Measurements from ENCODE around the gene MRPL47.

The MRPL47 gene

DNA sequence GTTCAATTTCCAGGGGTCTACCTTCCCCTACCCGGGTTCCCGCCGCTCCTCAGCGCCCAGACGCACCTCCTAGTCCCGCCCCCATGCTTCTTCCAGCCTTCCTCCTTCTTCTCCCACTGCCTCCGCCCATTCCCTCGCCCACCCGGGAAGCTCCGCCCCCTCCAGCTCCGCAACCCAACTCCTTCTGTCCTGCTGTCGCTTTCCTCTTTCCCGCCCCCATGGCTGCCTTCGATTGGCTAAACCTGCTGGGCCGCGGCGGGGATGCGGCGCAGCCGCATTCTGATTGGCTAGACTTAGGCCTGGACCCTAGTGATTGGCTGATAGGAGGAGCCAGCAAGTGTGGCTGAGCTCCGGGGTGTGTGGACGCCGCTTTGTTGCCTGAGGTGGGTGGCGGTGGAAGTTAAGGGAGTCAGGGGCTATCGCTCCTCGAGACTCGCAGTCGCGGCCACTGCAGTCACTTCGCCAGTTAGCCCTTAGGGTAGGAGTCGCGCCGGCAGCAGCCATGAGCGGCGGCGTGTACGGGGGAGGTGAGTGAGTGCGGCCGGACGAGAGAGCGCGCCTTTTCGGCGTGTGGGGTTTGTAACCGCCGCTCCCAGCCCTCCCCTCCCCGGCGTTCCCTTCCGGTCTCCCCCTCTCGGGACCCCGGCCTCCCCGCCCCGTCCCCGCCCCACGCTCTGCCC is 41.7 kb downstream of the MRPL47 start, which contains the start of gene ACTL6A:
Gene ACTL6A, plus strand, starts transcription at position 336 of the 680 bp plus-strand sequence. Its CDS starts 167 bp downstream, at position 503.
- TF ChIP-seq SPI1 (IDR thresholded peaks at IDR 0.05; ENCODE audit: borderline replicate concordance, low read depth) (peak; percentile 33; the same call in 1 of the 2 replicates), POLR2AphosphoS5 (IDR thresholded peaks at IDR 0.05; ENCODE audit: low read depth) (peak; percentile 96), GABPA (IDR thresholded peaks at IDR 0.05; ENCODE audit: low read depth) (no peak)
- TF ChIP-seq, protein P1, sequence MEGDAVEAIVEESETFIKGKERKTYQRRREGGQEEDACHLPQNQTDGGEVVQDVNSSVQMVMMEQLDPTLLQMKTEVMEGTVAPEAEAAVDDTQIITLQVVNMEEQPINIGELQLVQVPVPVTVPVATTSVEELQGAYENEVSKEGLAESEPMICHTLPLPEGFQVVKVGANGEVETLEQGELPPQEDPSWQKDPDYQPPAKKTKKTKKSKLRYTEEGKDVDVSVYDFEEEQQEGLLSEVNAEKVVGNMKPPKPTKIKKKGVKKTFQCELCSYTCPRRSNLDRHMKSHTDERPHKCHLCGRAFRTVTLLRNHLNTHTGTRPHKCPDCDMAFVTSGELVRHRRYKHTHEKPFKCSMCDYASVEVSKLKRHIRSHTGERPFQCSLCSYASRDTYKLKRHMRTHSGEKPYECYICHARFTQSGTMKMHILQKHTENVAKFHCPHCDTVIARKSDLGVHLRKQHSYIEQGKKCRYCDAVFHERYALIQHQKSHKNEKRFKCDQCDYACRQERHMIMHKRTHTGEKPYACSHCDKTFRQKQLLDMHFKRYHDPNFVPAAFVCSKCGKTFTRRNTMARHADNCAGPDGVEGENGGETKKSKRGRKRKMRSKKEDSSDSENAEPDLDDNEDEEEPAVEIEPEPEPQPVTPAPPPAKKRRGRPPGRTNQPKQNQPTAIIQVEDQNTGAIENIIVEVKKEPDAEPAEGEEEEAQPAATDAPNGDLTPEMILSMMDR (IDR thresholded peaks at IDR 0.05; ENCODE audit: insufficient read depth, low read length), result no peak
- TF ChIP-seq, protein P2, sequence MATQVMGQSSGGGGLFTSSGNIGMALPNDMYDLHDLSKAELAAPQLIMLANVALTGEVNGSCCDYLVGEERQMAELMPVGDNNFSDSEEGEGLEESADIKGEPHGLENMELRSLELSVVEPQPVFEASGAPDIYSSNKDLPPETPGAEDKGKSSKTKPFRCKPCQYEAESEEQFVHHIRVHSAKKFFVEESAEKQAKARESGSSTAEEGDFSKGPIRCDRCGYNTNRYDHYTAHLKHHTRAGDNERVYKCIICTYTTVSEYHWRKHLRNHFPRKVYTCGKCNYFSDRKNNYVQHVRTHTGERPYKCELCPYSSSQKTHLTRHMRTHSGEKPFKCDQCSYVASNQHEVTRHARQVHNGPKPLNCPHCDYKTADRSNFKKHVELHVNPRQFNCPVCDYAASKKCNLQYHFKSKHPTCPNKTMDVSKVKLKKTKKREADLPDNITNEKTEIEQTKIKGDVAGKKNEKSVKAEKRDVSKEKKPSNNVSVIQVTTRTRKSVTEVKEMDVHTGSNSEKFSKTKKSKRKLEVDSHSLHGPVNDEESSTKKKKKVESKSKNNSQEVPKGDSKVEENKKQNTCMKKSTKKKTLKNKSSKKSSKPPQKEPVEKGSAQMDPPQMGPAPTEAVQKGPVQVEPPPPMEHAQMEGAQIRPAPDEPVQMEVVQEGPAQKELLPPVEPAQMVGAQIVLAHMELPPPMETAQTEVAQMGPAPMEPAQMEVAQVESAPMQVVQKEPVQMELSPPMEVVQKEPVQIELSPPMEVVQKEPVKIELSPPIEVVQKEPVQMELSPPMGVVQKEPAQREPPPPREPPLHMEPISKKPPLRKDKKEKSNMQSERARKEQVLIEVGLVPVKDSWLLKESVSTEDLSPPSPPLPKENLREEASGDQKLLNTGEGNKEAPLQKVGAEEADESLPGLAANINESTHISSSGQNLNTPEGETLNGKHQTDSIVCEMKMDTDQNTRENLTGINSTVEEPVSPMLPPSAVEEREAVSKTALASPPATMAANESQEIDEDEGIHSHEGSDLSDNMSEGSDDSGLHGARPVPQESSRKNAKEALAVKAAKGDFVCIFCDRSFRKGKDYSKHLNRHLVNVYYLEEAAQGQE (IDR thresholded peaks at IDR 0.05; ENCODE audit: insufficient replicate concordance, low read depth), result no peak
- DNase-seq (ENCODE audit: low read depth in 1 of 2, low spot score in 1 of 2), result peak; percentile 97 to 100
- peak within 1 kb of the TSS; percentile 79 for H3K4me3 ChIP-seq (replicated peaks; ENCODE audit: insufficient read depth, low read length)
- peak within 1 kb of the TSS; percentile 92 for H3K27ac ChIP-seq (replicated peaks)
- no peaks in the 10 kb centered on the region for H3K27me3 ChIP-seq (ENCODE audit: insufficient read depth, poor library complexity, severe bottlenecking)

DNA sequence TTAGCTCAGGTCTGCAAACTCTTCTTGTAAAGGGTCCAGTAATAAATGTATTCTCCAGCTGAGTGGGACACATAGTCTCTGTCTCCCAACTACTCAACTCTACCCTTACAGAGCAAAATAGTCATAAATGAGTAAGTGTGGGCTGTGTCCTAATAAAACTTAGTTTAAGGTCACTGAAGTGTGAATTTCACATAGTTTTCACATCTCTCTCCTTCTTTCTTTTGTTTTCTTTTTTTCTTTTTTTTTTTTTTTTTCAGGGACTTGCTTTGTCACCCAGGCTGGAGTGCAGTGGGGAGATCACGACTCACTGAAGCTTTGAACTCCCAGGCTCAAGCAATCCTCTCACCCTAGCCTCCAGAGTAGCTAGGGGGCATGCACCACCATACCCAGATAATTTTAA is 43.6 kb downstream of the MRPL47 start:
- Histone ChIP-seq H3K4me3 (replicated peaks; ENCODE audit: insufficient read depth, low read length) (no peak overlapping the region), H3K27me3 (ENCODE audit: insufficient read depth, poor library complexity, severe bottlenecking) (no peaks in the 10 kb centered on the region), H3K27ac (replicated peaks) (no peak overlapping the region)
- DNase-seq (ENCODE audit: low read depth in 1 of 2, low spot score in 1 of 2), result no peak
- TF ChIP-seq SPI1 (IDR thresholded peaks at IDR 0.05; ENCODE audit: borderline replicate concordance, low read depth) (no peak), POLR2AphosphoS5 (IDR thresholded peaks at IDR 0.05; ENCODE audit: low read depth) (no peak), GABPA (IDR thresholded peaks at IDR 0.05; ENCODE audit: low read depth) (no peak)
- TF ChIP-seq, protein P1 (IDR thresholded peaks at IDR 0.05; ENCODE audit: insufficient read depth, low read length), result no peak
- TF ChIP-seq, protein P2 (IDR thresholded peaks at IDR 0.05; ENCODE audit: insufficient replicate concordance, low read depth), result no peak

DNA sequence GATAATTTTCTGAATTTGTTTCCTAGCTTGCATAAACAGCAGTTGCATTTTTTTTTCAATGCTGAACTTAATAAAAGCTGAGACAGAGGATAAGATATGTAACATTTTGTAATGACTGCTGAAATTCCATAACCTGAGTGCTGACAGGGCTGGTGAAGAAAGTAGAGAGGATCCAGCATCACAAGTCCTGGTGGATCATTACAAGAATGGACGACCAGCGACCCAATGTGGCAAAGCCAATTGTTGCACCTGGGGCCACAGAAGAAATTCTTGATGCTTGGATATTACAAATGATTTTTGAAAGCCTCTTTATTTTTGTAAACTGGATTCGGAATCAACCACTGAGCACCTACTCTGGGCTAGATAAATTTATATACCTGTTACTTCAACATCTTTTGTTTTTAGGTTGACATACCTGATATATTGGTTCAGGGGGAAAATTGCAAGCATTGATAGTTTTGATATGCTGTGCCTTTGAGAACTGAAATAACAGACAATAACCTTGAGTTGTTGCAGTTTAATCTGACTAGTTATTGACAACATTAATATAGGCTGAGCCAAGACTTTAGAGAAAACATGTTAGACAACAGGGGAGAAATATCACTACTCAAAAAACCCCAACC is 45.6 kb downstream of the MRPL47 start:
- DNase-seq (ENCODE audit: low read depth in 1 of 2, low spot score in 1 of 2), result peak; percentile 13 to 76
- Histone ChIP-seq H3K27ac (replicated peaks) (no peak overlapping the region), H3K4me3 (replicated peaks; ENCODE audit: insufficient read depth, low read length) (no peak overlapping the region), H3K27me3 (ENCODE audit: insufficient read depth, poor library complexity, severe bottlenecking) (no peaks in the 10 kb centered on the region)
- TF ChIP-seq, protein P1 (IDR thresholded peaks at IDR 0.05; ENCODE audit: insufficient read depth, low read length), result peak; percentile 83
- TF ChIP-seq SPI1 (IDR thresholded peaks at IDR 0.05; ENCODE audit: borderline replicate concordance, low read depth) (no peak), GABPA (IDR thresholded peaks at IDR 0.05; ENCODE audit: low read depth) (no peak), POLR2AphosphoS5 (IDR thresholded peaks at IDR 0.05; ENCODE audit: low read depth) (no peak)
- TF ChIP-seq, protein P2 (IDR thresholded peaks at IDR 0.05; ENCODE audit: insufficient replicate concordance, low read depth), result no peak

All from HL-60 (cell line).